HL-60 (cell line): ENCODE measurements around the gene ST8SIA2.

ENCODE experiments used
- GABPA ChIP-seq: IDR thresholded peaks from 2 replicates; pipeline ENCODE4 v1.6.1; 2012; ENCODE audit warnings: low read depth
- POLR2AphosphoS5 ChIP-seq: IDR thresholded peaks from 2 replicates; pipeline ENCODE4 v1.6.1; 2012; ENCODE audit warnings: low read depth
- TF ChIP-seq, protein P1 (sequence below): IDR thresholded peaks from one replicate; pipeline ENCODE4 v1.5.1; 2011; ENCODE audit warnings: low read length, control low read depth, inconsistent platforms; ENCODE audit not compliant: insufficient read depth

DNA sequence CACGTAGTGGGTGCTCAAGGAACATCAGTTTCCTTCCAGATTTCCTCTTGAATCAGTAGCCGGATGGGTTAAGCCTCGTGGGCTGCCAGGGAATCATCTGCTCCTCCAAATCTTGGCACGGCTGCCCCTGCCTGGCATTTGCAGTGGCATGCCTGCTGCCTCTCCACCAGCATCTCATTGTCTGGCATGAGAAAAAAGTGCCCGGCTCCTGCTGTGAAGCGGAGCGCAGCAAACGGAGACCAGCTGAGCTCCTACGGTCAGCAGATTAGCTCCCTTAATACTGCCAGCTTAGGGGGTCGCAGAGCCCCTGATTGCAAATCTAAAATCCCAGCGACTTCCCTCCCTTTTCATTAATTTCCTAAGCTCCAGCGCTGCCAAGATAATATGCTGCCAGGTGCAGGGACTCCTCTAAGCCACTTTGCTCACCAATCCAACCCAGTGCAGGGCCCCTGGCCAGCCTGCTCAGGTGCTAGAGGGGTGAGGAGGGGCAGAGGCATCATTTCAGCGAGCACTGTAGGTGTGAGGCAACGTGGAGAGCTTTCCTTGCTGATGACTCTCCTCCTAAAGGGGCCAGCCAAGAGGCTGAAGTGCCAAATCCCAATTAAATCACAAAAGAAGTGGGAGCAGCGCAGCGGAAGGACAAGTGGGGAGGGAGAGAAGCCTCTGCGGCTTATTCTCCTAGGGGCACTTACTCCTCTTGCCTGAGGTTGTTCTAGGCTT is 49.6 kb upstream of the ST8SIA2 start:
- TF ChIP-seq, protein P1, sequence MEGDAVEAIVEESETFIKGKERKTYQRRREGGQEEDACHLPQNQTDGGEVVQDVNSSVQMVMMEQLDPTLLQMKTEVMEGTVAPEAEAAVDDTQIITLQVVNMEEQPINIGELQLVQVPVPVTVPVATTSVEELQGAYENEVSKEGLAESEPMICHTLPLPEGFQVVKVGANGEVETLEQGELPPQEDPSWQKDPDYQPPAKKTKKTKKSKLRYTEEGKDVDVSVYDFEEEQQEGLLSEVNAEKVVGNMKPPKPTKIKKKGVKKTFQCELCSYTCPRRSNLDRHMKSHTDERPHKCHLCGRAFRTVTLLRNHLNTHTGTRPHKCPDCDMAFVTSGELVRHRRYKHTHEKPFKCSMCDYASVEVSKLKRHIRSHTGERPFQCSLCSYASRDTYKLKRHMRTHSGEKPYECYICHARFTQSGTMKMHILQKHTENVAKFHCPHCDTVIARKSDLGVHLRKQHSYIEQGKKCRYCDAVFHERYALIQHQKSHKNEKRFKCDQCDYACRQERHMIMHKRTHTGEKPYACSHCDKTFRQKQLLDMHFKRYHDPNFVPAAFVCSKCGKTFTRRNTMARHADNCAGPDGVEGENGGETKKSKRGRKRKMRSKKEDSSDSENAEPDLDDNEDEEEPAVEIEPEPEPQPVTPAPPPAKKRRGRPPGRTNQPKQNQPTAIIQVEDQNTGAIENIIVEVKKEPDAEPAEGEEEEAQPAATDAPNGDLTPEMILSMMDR, result no peak
- no peak for TF ChIP-seq POLR2AphosphoS5
- TF ChIP-seq GABPA, result no peak
